IgD-negative memory B cell (primary cell): Measurements from ENCODE around the gene CD74. TPM values are rescaled to one million over a fixed set of nuclear protein-coding genes. Genes with fewer than 3 reads are reported as not detected.

Source experiments
- H3K27ac Mint-ChIP-seq, 3 donors: one replicate each; pipeline ENCODE4 v1.8.0; 2020 to 2022; ENCODE audit warnings: mild to moderate bottlenecking in 3 of 3, mixed read lengths in 3 of 3, moderate library complexity in 1 of 3
- H3K27me3 Mint-ChIP-seq: one replicate; pipeline ENCODE4 v1.8.0; 2021; ENCODE audit warnings: mixed read lengths
- H3K36me3 Mint-ChIP-seq: one replicate; pipeline ENCODE4 v1.8.0; 2020; ENCODE audit warnings: mild to moderate bottlenecking, mixed read lengths
- H3K4me1 Mint-ChIP-seq, 3 donors: one replicate each; pipeline ENCODE4 v1.8.0; 2020 to 2022; ENCODE audit warnings: mixed read lengths in 3 of 3, mild to moderate bottlenecking in 1 of 3
- H3K4me3 Mint-ChIP-seq, 4 donors: one replicate each; pipeline ENCODE4 v1.8.0; 2020 to 2022; ENCODE audit warnings: mild to moderate bottlenecking in 4 of 4, mixed read lengths in 4 of 4, moderate library complexity in 3 of 4
- H3K9me3 Mint-ChIP-seq, 3 donors: one replicate each; pipeline ENCODE4 v1.8.0; 2020 to 2021; ENCODE audit warnings: mixed read lengths in 3 of 3, mild to moderate bottlenecking in 1 of 3
- polyA plus RNA-seq: library from polyadenylated mRNA; unstranded; fragments of 300-500 nt; fragmentation: Illumina TruSeq; gene quantifications from one replicate; pipeline ENCODE4 v1.2.3, GENCODE V29; 2021

The CD74 gene
- polyA plus RNA-seq, 1 donor from 2014 or later, result 29,718 TPM

GRCh38 chr5:150357326-150358260, 55.1 kb downstream of the CD74 start, which contains the start of gene TCOF1:
Gene TCOF1 (plus strand): TSS chr5:150357697. CDS start chr5:150357747, 50 bp downstream.
- Mint-ChIP-seq H3K4me3 (peak within 1 kb of the TSS; percentile 89 to 95 (median 92)), H3K36me3 (peaks cover 2% of the 10 kb centered on the region), H3K27me3 (no peaks in the 10 kb centered on the region), H3K4me1 (peaks cover 32 to 44% (median 34%) of the 10 kb centered on the region in 3 donors), H3K9me3 (no peaks in the 10 kb centered on the region), H3K27ac (peak within 1 kb of the TSS; percentile 81 to 91 (median 88))

DNA sequence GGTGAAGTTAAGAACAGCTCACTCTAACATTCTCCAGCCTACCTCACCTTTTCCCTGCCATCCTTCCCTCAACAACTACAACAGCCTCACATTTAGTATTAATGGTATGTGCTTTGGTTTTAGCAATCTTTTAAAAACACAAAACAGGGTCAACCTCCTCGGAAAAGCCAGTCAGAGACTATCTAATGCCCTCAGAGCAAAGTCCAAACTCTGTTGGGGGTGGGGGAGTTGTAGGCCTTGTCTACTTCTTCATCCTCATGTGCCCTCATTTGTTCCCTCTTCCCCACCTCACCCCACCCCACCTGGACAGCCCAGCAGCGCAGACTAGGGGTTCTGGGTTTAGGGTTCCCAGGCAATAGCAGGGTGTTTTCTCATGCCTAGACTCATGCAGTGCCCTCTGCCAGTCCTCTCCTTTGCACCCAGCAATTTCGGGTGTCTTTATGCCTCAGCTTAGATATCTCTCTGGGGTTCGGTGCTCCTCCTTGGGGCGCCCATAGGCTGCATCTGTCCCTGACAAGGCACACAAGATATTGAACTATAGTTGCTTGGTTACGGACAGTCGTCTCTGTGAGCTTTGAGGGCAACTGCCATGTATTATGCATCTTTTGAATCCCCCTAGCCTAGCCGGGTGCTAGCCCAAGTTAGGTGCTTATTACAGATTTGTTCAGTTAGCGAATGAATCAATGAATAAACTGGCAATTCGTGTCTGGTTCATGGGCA, 56.0 kb downstream of the CD74 start:
- Mint-ChIP-seq H3K4me3 (peak overlapping the region; percentile 89 to 95 (median 92)), H3K27ac (peak overlapping the region; percentile 58 to 85 (median 81)), H3K27me3 (no peaks in the 10 kb centered on the region), H3K4me1 (peaks cover 25 to 37% (median 30%) of the 10 kb centered on the region in 3 donors), H3K36me3 (peaks cover 2% of the 10 kb centered on the region), H3K9me3 (no peaks in the 10 kb centered on the region)

DNA sequence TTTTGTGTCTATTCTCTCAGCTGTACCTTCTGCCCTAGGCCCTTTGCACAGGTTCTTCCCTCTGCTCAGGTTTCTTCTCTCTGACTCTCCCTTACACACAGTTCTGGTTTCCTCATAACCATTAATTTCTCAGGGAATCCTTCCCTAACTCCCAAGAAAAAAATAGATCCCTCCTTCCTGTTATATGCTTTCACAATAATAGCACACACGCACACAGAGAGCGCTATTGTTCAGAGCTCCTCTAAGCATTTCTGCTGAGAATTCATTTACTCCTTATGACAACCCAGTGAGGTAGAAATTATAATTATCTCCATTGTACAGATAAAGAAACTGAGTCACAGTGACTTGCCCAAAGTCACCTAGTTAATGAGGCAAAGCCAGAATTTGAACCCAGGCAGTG, 56.9 kb downstream of the CD74 start:
- H3K4me3 Mint-ChIP-seq, result peak overlapping the region in 2 of 4 donors; percentile 29 to 71
- no peaks in the 10 kb centered on the region for H3K36me3 Mint-ChIP-seq
- no peaks in the 10 kb centered on the region for H3K9me3 Mint-ChIP-seq
- H3K4me1 Mint-ChIP-seq, result peaks cover 19 to 31% (median 25%) of the 10 kb centered on the region in 3 donors
- H3K27ac Mint-ChIP-seq, result peak overlapping the region in 1 of 3 donors; percentile 58
- no peaks in the 10 kb centered on the region for H3K27me3 Mint-ChIP-seq

GRCh38 chr5:150353032-150353675, 59.6 kb downstream of the CD74 start:
- H3K36me3 Mint-ChIP-seq, result no peaks in the 10 kb centered on the region
- H3K4me3 Mint-ChIP-seq, result no peak overlapping the region
- H3K27me3 Mint-ChIP-seq, result no peaks in the 10 kb centered on the region
- H3K27ac Mint-ChIP-seq, result no peak overlapping the region
- peaks cover 12 to 16% (median 13%) of the 10 kb centered on the region in 3 donors for H3K4me1 Mint-ChIP-seq
- H3K9me3 Mint-ChIP-seq, result no peaks in the 10 kb centered on the region

DNA sequence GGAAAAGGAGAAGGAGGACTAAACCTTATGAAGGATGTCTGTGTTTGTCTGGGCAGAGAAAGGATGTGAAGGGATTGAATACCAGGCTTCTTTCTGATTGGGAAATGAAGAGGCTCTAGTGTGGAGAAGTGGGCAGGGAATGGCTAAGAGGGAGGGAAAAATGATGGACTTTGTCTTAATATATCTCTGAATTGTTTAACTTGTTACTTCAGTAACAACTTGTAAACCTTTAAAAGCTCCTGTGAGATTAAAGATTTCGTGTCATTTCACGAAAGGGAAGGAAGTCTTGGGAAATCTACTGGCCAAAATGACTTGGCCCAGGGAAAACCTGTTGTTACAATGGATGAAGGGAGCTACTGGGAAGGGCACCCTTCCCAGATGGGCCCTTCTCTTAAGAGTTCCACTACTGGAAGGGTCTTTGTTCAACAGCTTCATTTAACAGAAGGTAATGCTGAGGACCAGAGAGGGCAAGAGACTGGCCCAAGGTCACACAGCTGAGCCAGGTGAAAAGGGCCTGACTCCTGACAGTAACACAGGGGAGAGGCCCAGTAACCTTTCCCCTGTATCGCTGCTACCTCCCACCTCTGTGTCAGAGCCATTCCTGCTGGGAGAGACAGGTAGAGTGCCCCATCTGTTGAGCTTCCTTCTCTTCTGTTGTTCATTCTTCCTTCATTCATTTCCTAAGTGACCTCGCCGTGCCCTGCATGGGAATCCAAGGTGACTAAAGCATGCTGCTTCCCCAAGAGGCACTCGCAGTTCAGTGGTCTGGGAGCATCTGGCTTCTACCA, 60.3 kb downstream of the CD74 start:
- H3K27ac Mint-ChIP-seq, result peak overlapping the region in 1 of 3 donors; percentile 3
- H3K36me3 Mint-ChIP-seq, result no peaks in the 10 kb centered on the region
- H3K27me3 Mint-ChIP-seq, result no peaks in the 10 kb centered on the region
- H3K4me1 Mint-ChIP-seq, result peaks cover 12 to 16% (median 13%) of the 10 kb centered on the region in 3 donors
- no peaks in the 10 kb centered on the region for H3K9me3 Mint-ChIP-seq
- no peak overlapping the region for H3K4me3 Mint-ChIP-seq

Other genes starting within 250 kb of the CD74 start
- gene CDX1, start 246.1 kb downstream of the CD74 start, polyA plus RNA-seq, result not detected
- not detected for gene SLC6A7, start 222.8 kb downstream of the CD74 start, polyA plus RNA-seq
- not detected for gene CAMK2A, start 123.1 kb downstream of the CD74 start, polyA plus RNA-seq
- not detected for gene ARSI, start 110.0 kb downstream of the CD74 start, polyA plus RNA-seq
- 26.4 TPM for gene TCOF1, start 55.2 kb downstream of the CD74 start, polyA plus RNA-seq
- gene RPS14, start 36.8 kb upstream of the CD74 start, polyA plus RNA-seq, result 7,694 TPM
- gene NDST1, start 95.2 kb upstream of the CD74 start, polyA plus RNA-seq, result 3.1 TPM
- 4.8 TPM for gene SYNPO, start 227.8 kb upstream of the CD74 start, polyA plus RNA-seq
- gene MYOZ3, start 248.3 kb upstream of the CD74 start, polyA plus RNA-seq, result not detected